Measurements from ENCODE around the gene FGF11.

GRCh38 chr17:7408863-7409262 lies 30.4 kb upstream of the FGF11 start:
- TF ChIP-seq, protein P1, sequence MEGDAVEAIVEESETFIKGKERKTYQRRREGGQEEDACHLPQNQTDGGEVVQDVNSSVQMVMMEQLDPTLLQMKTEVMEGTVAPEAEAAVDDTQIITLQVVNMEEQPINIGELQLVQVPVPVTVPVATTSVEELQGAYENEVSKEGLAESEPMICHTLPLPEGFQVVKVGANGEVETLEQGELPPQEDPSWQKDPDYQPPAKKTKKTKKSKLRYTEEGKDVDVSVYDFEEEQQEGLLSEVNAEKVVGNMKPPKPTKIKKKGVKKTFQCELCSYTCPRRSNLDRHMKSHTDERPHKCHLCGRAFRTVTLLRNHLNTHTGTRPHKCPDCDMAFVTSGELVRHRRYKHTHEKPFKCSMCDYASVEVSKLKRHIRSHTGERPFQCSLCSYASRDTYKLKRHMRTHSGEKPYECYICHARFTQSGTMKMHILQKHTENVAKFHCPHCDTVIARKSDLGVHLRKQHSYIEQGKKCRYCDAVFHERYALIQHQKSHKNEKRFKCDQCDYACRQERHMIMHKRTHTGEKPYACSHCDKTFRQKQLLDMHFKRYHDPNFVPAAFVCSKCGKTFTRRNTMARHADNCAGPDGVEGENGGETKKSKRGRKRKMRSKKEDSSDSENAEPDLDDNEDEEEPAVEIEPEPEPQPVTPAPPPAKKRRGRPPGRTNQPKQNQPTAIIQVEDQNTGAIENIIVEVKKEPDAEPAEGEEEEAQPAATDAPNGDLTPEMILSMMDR (IDR thresholded peaks at IDR 0.05; ENCODE audit: insufficient read depth, low read depth, low read length), result no peak
- TF ChIP-seq EZH2 (IDR thresholded peaks at IDR 0.05; ENCODE audit: insufficient read depth, low read length), result no peak
